ENCODE results near the gene ATF6B.
A peak's percentile ranks its signal among the peaks of the same experiment; 100 is the strongest.
"Not testable (repeated sequence)": the region's sequence is repeated elsewhere in the genome, so short reads cannot be mapped to it uniquely, and the experiment has no call there.

The ATF6B gene

GRCh38 chr6:32154514-32155161 lies 26.6 kb upstream of the ATF6B start:
- DNase-seq, result peak in 36 of 56 donors; percentile 34 to 77 (median 56)

- peak in 54 of 56 donors; percentile 60 to 93 (median 84) for DNase-seq
Measured at GRCh38 chr6:32153564-32154513, 25.8 kb upstream of the ATF6B start, which contains the start of gene PPT2. Gene PPT2, plus strand, starts transcription at chr6:32154141. Its CDS starts 454 bp downstream, at chr6:32154595.

- DNase-seq, result peak in 13 of 56 donors; percentile 10 to 63 (median 49)
Measured at GRCh38 chr6:32152769-32153563, 24.9 kb upstream of the ATF6B start.

DNA sequence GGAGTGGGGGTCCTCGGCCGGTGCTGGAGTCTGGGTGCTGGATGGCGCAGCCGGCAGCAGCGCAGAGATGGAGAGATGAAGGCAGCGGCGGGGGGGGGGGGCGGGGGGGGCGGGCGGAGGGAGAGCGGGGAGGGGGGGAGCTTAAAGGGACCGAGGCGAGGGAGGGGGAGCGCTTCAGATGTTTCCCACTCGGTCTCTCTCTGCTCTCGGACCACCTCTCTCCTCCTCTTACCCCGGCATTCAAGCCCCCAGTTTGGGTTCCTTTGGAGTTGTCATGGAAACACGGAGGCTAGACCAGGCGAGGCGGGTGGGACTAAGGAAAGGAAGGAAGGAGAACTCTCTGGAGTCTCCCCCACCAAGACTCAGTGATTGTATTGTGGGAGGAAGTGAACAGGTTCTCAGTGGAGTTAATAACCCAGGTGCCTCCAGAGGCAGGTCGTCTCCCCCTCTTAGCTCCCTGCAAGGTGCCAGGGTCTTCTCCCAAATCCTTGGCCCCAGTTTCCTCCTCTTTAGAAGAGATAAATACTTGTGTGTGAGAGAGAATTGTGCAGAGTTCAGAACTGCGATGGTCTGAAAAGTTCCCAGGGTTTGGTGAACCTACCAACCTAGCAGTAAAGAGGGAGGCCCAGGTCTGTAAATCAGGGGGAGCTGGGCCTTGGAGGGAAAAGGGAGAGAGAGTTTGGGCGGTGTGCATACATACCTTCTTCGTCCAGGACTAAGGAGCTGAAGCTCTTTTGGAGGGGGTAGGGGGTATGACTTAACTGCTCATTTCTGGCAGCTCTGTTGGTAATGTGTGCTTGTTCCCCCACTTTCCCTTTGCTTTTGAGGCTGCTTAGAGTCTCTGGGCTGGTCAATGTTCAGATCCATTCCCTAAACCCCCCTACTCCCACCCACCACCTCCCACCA lies 24.1 kb upstream of the ATF6B start, which contains the start of gene PRRT1:
PRRT1 (minus strand) TSS at position 77 of the 906 bp plus-strand sequence. CDS start 112 bp downstream, outside the sequence.
- peak in 30 of 56 donors; percentile 11 to 62 (median 36) for DNase-seq

- peak in 7 of 56 donors; percentile 15 to 62 (median 39) for DNase-seq
Measured at GRCh38 chr6:32151181-32151862, 23.3 kb upstream of the ATF6B start.

- no peak for DNase-seq
Measured at GRCh38 chr6:32149932-32150870, 22.2 kb upstream of the ATF6B start.

- no peak for DNase-seq
Measured at GRCh38 chr6:32149092-32149755, 21.2 kb upstream of the ATF6B start.

- DNase-seq, result peak in 22 of 56 donors; percentile 9 to 55 (median 26)
Measured at GRCh38 chr6:32148289-32149091, 20.4 kb upstream of the ATF6B start.

GRCh38 chr6:32147401-32148132 lies 19.5 kb upstream of the ATF6B start:
- no peak for DNase-seq

DNA sequence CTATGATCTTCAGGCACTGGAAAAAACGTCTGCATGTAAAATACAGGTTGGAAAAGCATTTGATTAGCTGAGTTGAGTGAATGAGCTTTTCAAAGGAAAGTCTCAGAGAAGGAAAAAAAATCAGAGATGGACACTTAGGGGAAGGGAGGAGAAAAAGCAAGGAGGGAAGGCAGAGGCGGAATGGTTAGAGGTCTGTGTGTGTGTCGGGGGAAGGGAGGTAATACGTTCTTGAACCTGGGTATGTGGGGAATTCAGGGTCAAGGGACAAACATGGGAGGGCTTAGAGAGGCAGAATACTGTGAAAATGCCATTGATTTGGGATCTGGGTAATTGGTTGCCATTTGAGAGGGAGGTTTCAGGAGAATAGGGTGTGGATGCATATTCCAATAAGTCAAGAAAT lies 18.6 kb upstream of the ATF6B start:
- no peak for DNase-seq

- no peak for DNase-seq
Measured at GRCh38 chr6:32146287-32146686, 18.2 kb upstream of the ATF6B start.

GRCh38 chr6:32144238-32144637 lies 16.2 kb upstream of the ATF6B start:
- DNase-seq, result not testable (repeated sequence)

GRCh38 chr6:32140420-32141046 lies 12.5 kb upstream of the ATF6B start:
- no peak for DNase-seq

DNA sequence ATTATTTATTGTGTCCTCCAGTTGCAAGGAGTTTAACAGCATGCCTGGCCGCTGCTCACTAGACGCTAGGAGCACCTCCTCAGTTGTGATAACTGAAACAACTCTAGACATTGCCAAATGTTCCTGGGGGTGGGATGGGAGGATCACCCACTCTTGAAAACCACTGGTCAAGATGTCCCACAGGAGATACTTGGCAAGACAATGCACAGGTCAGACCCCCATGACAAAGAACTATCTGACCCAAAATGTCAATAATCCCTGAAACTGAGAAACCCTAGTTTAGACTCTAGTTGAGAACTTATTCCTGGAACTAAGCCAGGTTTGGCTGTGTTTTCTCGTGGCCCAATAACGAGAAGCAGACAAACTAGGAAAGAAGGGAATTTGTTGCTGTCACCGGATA lies 11.5 kb upstream of the ATF6B start:
- DNase-seq, result no peak

DNA sequence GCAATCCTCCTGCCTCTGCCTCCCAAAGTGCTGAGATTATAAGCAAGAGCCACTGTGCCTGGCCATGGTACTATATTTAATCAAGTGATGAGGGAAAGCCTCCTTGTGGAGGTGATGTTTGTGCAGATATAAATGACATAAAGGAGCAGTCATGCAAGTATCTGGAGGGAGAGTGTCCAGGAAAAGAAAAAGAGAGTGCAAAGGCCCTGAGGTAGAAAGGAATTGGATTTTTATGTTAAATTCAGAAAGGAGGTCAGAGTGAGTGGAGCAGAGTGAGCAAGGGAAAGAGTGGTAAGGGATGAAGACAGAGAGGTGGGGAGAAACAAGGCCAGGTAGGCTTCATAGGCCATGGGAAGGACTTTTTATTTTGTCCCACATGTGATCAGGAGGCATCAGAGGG lies 9.4 kb upstream of the ATF6B start:
- DNase-seq, result no peak

GRCh38 chr6:32133786-32134185 lies 5.7 kb upstream of the ATF6B start:
- no peak for DNase-seq
